Activated CD4-positive, alpha-beta T cell treated with anti-CD3 and anti-CD28 coated beads for 4 hours (primary cell): ENCODE measurements around the gene PHF2.

Experiments
- DNase-seq, 2 donors: peaks; one replicate each; pipeline ENCODE4 v3.0.0-alpha.2; 2020

Gene PHF2

GRCh38 chr9:93569621-93570174, 6.7 kb upstream of the PHF2 start:
- DNase-seq: no peak

- DNase-seq: no peak
Observed at GRCh38 chr9:93572221-93572620, 4.2 kb upstream of the PHF2 start.

- no peak for DNase-seq
Observed at GRCh38 chr9:93572636-93573515, 3.5 kb upstream of the PHF2 start.

- no peak for DNase-seq
Observed at GRCh38 chr9:93573516-93573828, 2.9 kb upstream of the PHF2 start.

GRCh38 chr9:93574091-93574899, 2.1 kb upstream of the PHF2 start:
- no peak for DNase-seq

GRCh38 chr9:93574900-93575795, 1.2 kb upstream of the PHF2 start:
- DNase-seq: no peak

- DNase-seq: peak; percentile 43 to 49
Observed at GRCh38 chr9:93575796-93576257, 557 bp upstream of the PHF2 start.

GRCh38 chr9:93577078-93577974, 942 bp downstream of the PHF2 start:
- no peak for DNase-seq

GRCh38 chr9:93577975-93578682, 1.7 kb downstream of the PHF2 start:
- no peak for DNase-seq

GRCh38 chr9:93578844-93579243, 2.5 kb downstream of the PHF2 start:
- no peak for DNase-seq

GRCh38 chr9:93579711-93580516, 3.5 kb downstream of the PHF2 start:
- DNase-seq: no peak

GRCh38 chr9:93580654-93581380, 4.4 kb downstream of the PHF2 start:
- DNase-seq: no peak

GRCh38 chr9:93582115-93582514, 5.7 kb downstream of the PHF2 start:
- no peak for DNase-seq

- DNase-seq: no peak
Observed at GRCh38 chr9:93582550-93582949, 6.2 kb downstream of the PHF2 start.

GRCh38 chr9:93585259-93585658, 8.9 kb downstream of the PHF2 start:
- DNase-seq: no peak

GRCh38 chr9:93585695-93586094, 9.3 kb downstream of the PHF2 start:
- DNase-seq: no peak

- DNase-seq: no peak
Observed at GRCh38 chr9:93586290-93587057, 10.1 kb downstream of the PHF2 start.

- DNase-seq: no peak
Observed at GRCh38 chr9:93587284-93587650, 10.9 kb downstream of the PHF2 start.
